ENCODE measurements around the gene TMEM184C. TPM values are rescaled to one million over a fixed set of nuclear protein-coding genes. Genes with fewer than 3 reads are reported as not detected.
A peak's percentile ranks its signal among the peaks of the same experiment; 100 is the strongest.

Gene TMEM184C
- total RNA-seq = 10 to 100 TPM; 52.1 to 54.8 TPM
- polyA plus RNA-seq (ENCODE audit: insufficient read length in 2 of 2) = 10 to 100 TPM; 41.7 to 45.1 TPM
- long read RNA-seq, donor 1, full-length matches to known transcripts = 14 of 21 reads
- long read RNA-seq, donor 1, partial matches to known transcripts = 7 of 21 reads
- long read RNA-seq, donor 1, other reads (novel, unspliced or antisense) = 0 of 21 reads
- long read RNA-seq, donor 2, full-length matches to known transcripts = 7 of 7 reads
- long read RNA-seq, donor 2, partial matches to known transcripts = 0 of 7 reads
- long read RNA-seq, donor 2, other reads (novel, unspliced or antisense) = 0 of 7 reads
- long read RNA-seq, donor 3, full-length matches to known transcripts = 8 of 8 reads
- long read RNA-seq, donor 3, partial matches to known transcripts = 0 of 8 reads
- long read RNA-seq, donor 3, other reads (novel, unspliced or antisense) = 0 of 8 reads
- long read RNA-seq, donor 4, full-length matches to known transcripts = 2 of 2 reads
- long read RNA-seq, donor 4, partial matches to known transcripts = 0 of 2 reads
- long read RNA-seq, donor 4, other reads (novel, unspliced or antisense) = 0 of 2 reads

- no peaks in the 10 kb centered on the region for H3K36me3 ChIP-seq (ENCODE audit: control insufficient read depth, insufficient read depth, low read length)
- under 1% methylated on average over 36 of the region's 37 CpGs for WGBS (ENCODE audit: insufficient coverage)
- H3K4me3 ChIP-seq (ENCODE audit: low read depth, low read length) = peak within 1 kb of the TSS; percentile 85
- peaks cover 9% of the 10 kb centered on the region for H3K4me1 ChIP-seq (ENCODE audit: control insufficient read depth, insufficient read depth, low read length)
- H3K27ac ChIP-seq (ENCODE audit: low read depth, low read length) = peak within 1 kb of the TSS; percentile 85
- H3K9me3 ChIP-seq (ENCODE audit: control insufficient read depth, insufficient read depth, low read length) = no peaks in the 10 kb centered on the region
- DNase-seq (ENCODE audit: low read depth in 4 of 6, low spot score in 6 of 6) = peak; percentile 93 to 99 (median 98)
- no peaks in the 10 kb centered on the region for H3K27me3 ChIP-seq (ENCODE audit: control insufficient read depth, insufficient read depth, low read length)
These were observed at the start of gene TMEM184C for GRCh38 chr4:147617173-147617840. Gene TMEM184C (plus strand): TSS chr4:147617397. CDS start chr4:147617957, 560 bp downstream.

GRCh38 chr4:147570616-147571015, 46.6 kb upstream of the TMEM184C start:
- H3K4me3 ChIP-seq (ENCODE audit: low read depth, low read length) = no peak overlapping the region
- no peak for DNase-seq (ENCODE audit: low read depth in 4 of 6, low spot score in 6 of 6)
- H3K4me1 ChIP-seq (ENCODE audit: control insufficient read depth, insufficient read depth, low read length) = no peaks in the 10 kb centered on the region
- 29% methylated on average over 1 of the region's 4 CpGs for WGBS (ENCODE audit: insufficient coverage)
- H3K27ac ChIP-seq (ENCODE audit: low read depth, low read length) = no peak overlapping the region
- no peaks in the 10 kb centered on the region for H3K36me3 ChIP-seq (ENCODE audit: control insufficient read depth, insufficient read depth, low read length)
- no peaks in the 10 kb centered on the region for H3K9me3 ChIP-seq (ENCODE audit: control insufficient read depth, insufficient read depth, low read length)
- H3K27me3 ChIP-seq (ENCODE audit: control insufficient read depth, insufficient read depth, low read length) = no peaks in the 10 kb centered on the region

GRCh38 chr4:147571036-147571770, 46.0 kb upstream of the TMEM184C start:
- Histone ChIP-seq H3K4me1 (ENCODE audit: control insufficient read depth, insufficient read depth, low read length) (no peaks in the 10 kb centered on the region), H3K27ac (ENCODE audit: low read depth, low read length) (no peak overlapping the region), H3K9me3 (ENCODE audit: control insufficient read depth, insufficient read depth, low read length) (no peaks in the 10 kb centered on the region), H3K36me3 (ENCODE audit: control insufficient read depth, insufficient read depth, low read length) (no peaks in the 10 kb centered on the region), H3K4me3 (ENCODE audit: low read depth, low read length) (no peak overlapping the region), H3K27me3 (ENCODE audit: control insufficient read depth, insufficient read depth, low read length) (no peaks in the 10 kb centered on the region)
- 85% methylated on average over 2 of the region's 5 CpGs for WGBS (ENCODE audit: insufficient coverage)
- DNase-seq (ENCODE audit: low read depth in 4 of 6, low spot score in 6 of 6) = no peak

GRCh38 chr4:147576084-147576483, 41.1 kb upstream of the TMEM184C start:
- no peak for DNase-seq (ENCODE audit: low read depth in 4 of 6, low spot score in 6 of 6)
- no peaks in the 10 kb centered on the region for H3K9me3 ChIP-seq (ENCODE audit: control insufficient read depth, insufficient read depth, low read length)
- no peak overlapping the region for H3K4me3 ChIP-seq (ENCODE audit: low read depth, low read length)
- H3K4me1 ChIP-seq (ENCODE audit: control insufficient read depth, insufficient read depth, low read length) = no peaks in the 10 kb centered on the region
- no peak overlapping the region for H3K27ac ChIP-seq (ENCODE audit: low read depth, low read length)
- no peaks in the 10 kb centered on the region for H3K27me3 ChIP-seq (ENCODE audit: control insufficient read depth, insufficient read depth, low read length)
- 83% methylated on average over 2 of the region's 3 CpGs for WGBS (ENCODE audit: insufficient coverage)
- no peaks in the 10 kb centered on the region for H3K36me3 ChIP-seq (ENCODE audit: control insufficient read depth, insufficient read depth, low read length)

- Histone ChIP-seq H3K4me1 (ENCODE audit: control insufficient read depth, insufficient read depth, low read length) (no peaks in the 10 kb centered on the region), H3K27ac (ENCODE audit: low read depth, low read length) (no peak overlapping the region), H3K36me3 (ENCODE audit: control insufficient read depth, insufficient read depth, low read length) (no peaks in the 10 kb centered on the region), H3K9me3 (ENCODE audit: control insufficient read depth, insufficient read depth, low read length) (no peaks in the 10 kb centered on the region), H3K27me3 (ENCODE audit: control insufficient read depth, insufficient read depth, low read length) (no peaks in the 10 kb centered on the region), H3K4me3 (ENCODE audit: low read depth, low read length) (no peak overlapping the region)
- DNase-seq (ENCODE audit: low read depth in 4 of 6, low spot score in 6 of 6) = no peak
- WGBS (ENCODE audit: insufficient coverage) = 94% methylated on average over 3 of the region's 6 CpGs
These were observed 39.1 kb upstream of the TMEM184C start for GRCh38 chr4:147578051-147578476.

GRCh38 chr4:147578593-147578992, 38.6 kb upstream of the TMEM184C start:
- no peak for DNase-seq (ENCODE audit: low read depth in 4 of 6, low spot score in 6 of 6)
- no peak overlapping the region for H3K4me3 ChIP-seq (ENCODE audit: low read depth, low read length)
- no peak overlapping the region for H3K27ac ChIP-seq (ENCODE audit: low read depth, low read length)
- H3K4me1 ChIP-seq (ENCODE audit: control insufficient read depth, insufficient read depth, low read length) = no peaks in the 10 kb centered on the region
- H3K9me3 ChIP-seq (ENCODE audit: control insufficient read depth, insufficient read depth, low read length) = no peaks in the 10 kb centered on the region
- no peaks in the 10 kb centered on the region for H3K27me3 ChIP-seq (ENCODE audit: control insufficient read depth, insufficient read depth, low read length)
- H3K36me3 ChIP-seq (ENCODE audit: control insufficient read depth, insufficient read depth, low read length) = no peaks in the 10 kb centered on the region
- whole genome bisulfite sequencing (ENCODE audit: insufficient coverage) = no CpG with 5 or more reads among the region's 3 CpGs

- Histone ChIP-seq H3K27me3 (ENCODE audit: control insufficient read depth, insufficient read depth, low read length) (no peaks in the 10 kb centered on the region), H3K36me3 (ENCODE audit: control insufficient read depth, insufficient read depth, low read length) (no peaks in the 10 kb centered on the region), H3K27ac (ENCODE audit: low read depth, low read length) (no peak overlapping the region), H3K4me1 (ENCODE audit: control insufficient read depth, insufficient read depth, low read length) (no peaks in the 10 kb centered on the region), H3K4me3 (ENCODE audit: low read depth, low read length) (no peak overlapping the region), H3K9me3 (ENCODE audit: control insufficient read depth, insufficient read depth, low read length) (no peaks in the 10 kb centered on the region)
- 60% methylated on average over 1 of the region's 1 CpG for WGBS (ENCODE audit: insufficient coverage)
- no peak for DNase-seq (ENCODE audit: low read depth in 4 of 6, low spot score in 6 of 6)
These were observed 36.8 kb upstream of the TMEM184C start for GRCh38 chr4:147580396-147580795.

GRCh38 chr4:147581606-147582350, 35.4 kb upstream of the TMEM184C start:
- H3K27ac ChIP-seq (ENCODE audit: low read depth, low read length) = no peak overlapping the region
- H3K4me1 ChIP-seq (ENCODE audit: control insufficient read depth, insufficient read depth, low read length) = peaks cover 3% of the 10 kb centered on the region
- H3K4me3 ChIP-seq (ENCODE audit: low read depth, low read length) = no peak overlapping the region
- H3K9me3 ChIP-seq (ENCODE audit: control insufficient read depth, insufficient read depth, low read length) = no peaks in the 10 kb centered on the region
- H3K27me3 ChIP-seq (ENCODE audit: control insufficient read depth, insufficient read depth, low read length) = no peaks in the 10 kb centered on the region
- no peak for DNase-seq (ENCODE audit: low read depth in 4 of 6, low spot score in 6 of 6)
- 90% methylated on average over 2 of the region's 6 CpGs for WGBS (ENCODE audit: insufficient coverage)
- no peaks in the 10 kb centered on the region for H3K36me3 ChIP-seq (ENCODE audit: control insufficient read depth, insufficient read depth, low read length)

Data from spinal cord (tissue), 10 donors.